ENCODE measurements around the gene CCDC106.

GRCh38 chr19:55622242-55622969, 25.6 kb upstream of the CCDC106 start:
- TF ChIP-seq, protein P1, sequence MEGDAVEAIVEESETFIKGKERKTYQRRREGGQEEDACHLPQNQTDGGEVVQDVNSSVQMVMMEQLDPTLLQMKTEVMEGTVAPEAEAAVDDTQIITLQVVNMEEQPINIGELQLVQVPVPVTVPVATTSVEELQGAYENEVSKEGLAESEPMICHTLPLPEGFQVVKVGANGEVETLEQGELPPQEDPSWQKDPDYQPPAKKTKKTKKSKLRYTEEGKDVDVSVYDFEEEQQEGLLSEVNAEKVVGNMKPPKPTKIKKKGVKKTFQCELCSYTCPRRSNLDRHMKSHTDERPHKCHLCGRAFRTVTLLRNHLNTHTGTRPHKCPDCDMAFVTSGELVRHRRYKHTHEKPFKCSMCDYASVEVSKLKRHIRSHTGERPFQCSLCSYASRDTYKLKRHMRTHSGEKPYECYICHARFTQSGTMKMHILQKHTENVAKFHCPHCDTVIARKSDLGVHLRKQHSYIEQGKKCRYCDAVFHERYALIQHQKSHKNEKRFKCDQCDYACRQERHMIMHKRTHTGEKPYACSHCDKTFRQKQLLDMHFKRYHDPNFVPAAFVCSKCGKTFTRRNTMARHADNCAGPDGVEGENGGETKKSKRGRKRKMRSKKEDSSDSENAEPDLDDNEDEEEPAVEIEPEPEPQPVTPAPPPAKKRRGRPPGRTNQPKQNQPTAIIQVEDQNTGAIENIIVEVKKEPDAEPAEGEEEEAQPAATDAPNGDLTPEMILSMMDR (conservative IDR thresholded peaks at IDR 0.05; ENCODE audit: low read length) = no peak
- no peak for TF ChIP-seq EZH2phosphoT487 (IDR thresholded peaks at IDR 0.05; ENCODE audit: borderline replicate concordance)

Measured in Loucy (cell line).